ENCODE measurements around the gene RPS5. TPM values are rescaled to one million over a fixed set of nuclear protein-coding genes. Genes with fewer than 3 reads are reported as not detected.
"Not testable (repeated sequence)": the region's sequence is repeated elsewhere in the genome, so short reads cannot be mapped to it uniquely, and the experiment has no call there.

The RPS5 gene
- total RNA-seq, 5 donors from 2014 or later (not counting 1 experiment from before 2014, with no cell fraction given): 1,332 to 1,813 (median 1,414) TPM

DNA sequence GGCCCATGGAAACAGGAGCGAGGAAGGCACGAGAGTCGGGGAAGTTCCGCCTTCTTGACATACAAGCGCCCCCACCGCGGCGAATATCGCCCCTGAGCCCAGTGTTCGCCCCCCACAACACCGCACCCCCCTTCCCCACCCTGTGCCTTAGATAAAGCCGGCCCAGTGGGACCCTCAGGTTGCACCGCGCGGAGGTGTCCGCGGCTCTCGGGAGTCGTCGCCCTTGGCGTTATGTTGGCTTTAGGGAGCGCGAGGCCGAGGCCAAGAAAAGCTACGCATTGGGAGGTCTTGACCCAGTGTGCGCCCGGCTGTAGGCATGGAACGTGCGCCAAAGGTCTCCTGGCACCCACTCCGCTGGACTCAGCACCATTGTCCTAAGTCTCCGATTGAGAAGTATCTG is 53.5 kb downstream of the RPS5 start:
- Histone ChIP-seq H3K9me3 (peaks cover 8% of the 10 kb centered on the region), H3K4me3 (ENCODE audit: control insufficient read depth in 1 of 2, extremely low read depth in 1 of 2, low read length in 1 of 2) (peak overlapping the region; percentile 71 to 84), H3K27ac (ENCODE audit: low read length) (peak overlapping the region; percentile 82), H3K4me1 (ENCODE audit: control insufficient read depth in 1 of 2, extremely low read depth in 1 of 2, insufficient read depth in 2 of 2, low read length in 2 of 2) (peaks cover 6 to 25% of the 10 kb centered on the region in 2 experiments), H3K27me3 (replicated peaks in 1 of 2; ENCODE audit: control insufficient read depth in 2 of 2, extremely low read depth in 1 of 2, insufficient read depth in 2 of 2, low read length in 1 of 2) (peaks cover 0 to 4% of the 10 kb centered on the region in 2 experiments), H3K36me3 (ENCODE audit: control insufficient read depth in 2 of 2, extremely low read depth in 1 of 2, insufficient read depth in 1 of 2, low read length in 1 of 2) (peaks cover 11 to 17% of the 10 kb centered on the region in 2 donors)
- H3K4me3 Mint-ChIP-seq: peak overlapping the region; percentile 85 to 98 (median 93)
- peaks cover 20 to 30% (median 22%) of the 10 kb centered on the region in 3 donors for H3K9me3 Mint-ChIP-seq
- H3K36me3 Mint-ChIP-seq: peaks cover 40% of the 10 kb centered on the region
- ATAC-seq (replicated peaks in 1 of 4): peak in 1 of 4 experiments; percentile 0
- ChIA-PET CTCF (interaction anchor here in 1 of 2 donors (1.0 kb wide), 1 partner anchor 73 kb away, joined by 3 read pairs; no protein-coding TSS in a partner anchor), POLR2A (interaction anchor here in 1 of 2 donors (0.5 kb wide), 1 partner anchor 50 kb away, joined by 11 read pairs; no protein-coding TSS in a partner anchor)
- DNase-seq: peak in 1 of 35 experiments; percentile 1
- WGBS (ENCODE audit: insufficient coverage): 22% methylated on average over 22 of the region's 31 CpGs
- H3K27ac Mint-ChIP-seq: peak overlapping the region; percentile 93 to 96
- H3K27me3 Mint-ChIP-seq: no peaks in the 10 kb centered on the region
- peaks cover 15 to 36% (median 34%) of the 10 kb centered on the region in 3 donors for H3K4me1 Mint-ChIP-seq

DNA sequence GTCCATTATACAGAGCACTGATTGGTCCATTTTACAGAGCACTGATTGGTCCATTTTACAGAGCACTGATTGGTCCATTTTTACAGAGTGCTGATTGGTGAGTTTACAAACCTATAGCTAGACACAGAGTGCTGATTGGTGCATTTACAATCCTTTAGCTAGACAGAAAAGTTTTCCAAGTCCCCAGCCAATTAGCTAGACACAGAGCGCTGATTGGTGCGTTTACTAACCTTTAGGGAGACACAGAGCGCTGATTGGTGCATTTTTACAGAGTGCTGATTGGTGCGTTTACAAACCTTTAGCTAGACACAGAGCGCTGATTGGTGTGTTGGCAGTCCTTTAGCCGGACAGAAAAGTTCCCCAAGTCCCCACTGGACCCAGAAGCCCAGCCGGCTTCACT is 55.9 kb downstream of the RPS5 start:
- 84% methylated on average over 7 of the region's 7 CpGs for WGBS (ENCODE audit: insufficient coverage)
- H3K9me3 ChIP-seq; CTCF ChIA-PET; H3K4me3 ChIP-seq (ENCODE audit: control insufficient read depth in 1 of 2, extremely low read depth in 1 of 2, low read length in 1 of 2); DNase-seq; H3K36me3 ChIP-seq (ENCODE audit: control insufficient read depth in 2 of 2, extremely low read depth in 1 of 2, insufficient read depth in 1 of 2, low read length in 1 of 2); H3K4me3 Mint-ChIP-seq; H3K27ac ChIP-seq (ENCODE audit: low read length); POLR2A ChIA-PET; ATAC-seq (replicated peaks in 1 of 4); H3K27ac Mint-ChIP-seq: not testable (repeated sequence)
- Histone ChIP-seq H3K4me1 (ENCODE audit: control insufficient read depth in 1 of 2, extremely low read depth in 1 of 2, insufficient read depth in 2 of 2, low read length in 2 of 2) (peaks cover 6 to 25% of the 10 kb centered on the region in 2 experiments), H3K27me3 (replicated peaks in 1 of 2; ENCODE audit: control insufficient read depth in 2 of 2, extremely low read depth in 1 of 2, insufficient read depth in 2 of 2, low read length in 1 of 2) (peaks cover 0 to 11% of the 10 kb centered on the region in 2 experiments)
- peaks cover 4 to 16% of the 10 kb centered on the region in 2 donors for H3K27me3 Mint-ChIP-seq
- H3K9me3 Mint-ChIP-seq: peaks cover 8 to 16% (median 16%) of the 10 kb centered on the region in 3 donors
- peaks cover 19% of the 10 kb centered on the region for H3K36me3 Mint-ChIP-seq
- peaks cover 15 to 33% (median 28%) of the 10 kb centered on the region in 3 donors for H3K4me1 Mint-ChIP-seq

Other genes with a start within 250 kb of the RPS5 start
- gene ZNF329, start 236.5 kb upstream of the RPS5 start, total RNA-seq: 10 to 100 TPM; 11.5 to 14.9 (median 14.1) TPM
- gene ZNF274, start 204.2 kb upstream of the RPS5 start, total RNA-seq: 10 to 100 TPM; 44.9 to 70.7 (median 63.4) TPM
- 10 to 100 TPM; 23.4 to 54.0 (median 47.1) TPM for gene ZNF544, start 158.4 kb upstream of the RPS5 start, total RNA-seq
- 10 to 100 TPM in 2 of 5 donors, 1 to 10 TPM in 3; 8.6 to 11.0 (median 9.2) TPM for gene ZNF8, start 108.3 kb upstream of the RPS5 start, total RNA-seq
- gene ERVK3-1, start 81.9 kb upstream of the RPS5 start, total RNA-seq: 100 to 1,000 TPM in 2 of 5 donors, 10 to 100 TPM in 3; 68.0 to 137 (median 81.9) TPM
- gene ZSCAN22, start 60.3 kb upstream of the RPS5 start, total RNA-seq: 1 to 10 TPM; 1.9 to 6.9 (median 6.2) TPM
- gene A1BG, start 33.8 kb upstream of the RPS5 start, total RNA-seq: 10 to 100 TPM; 15.4 to 31.1 (median 19.3) TPM
- gene ZNF497, start 24.5 kb upstream of the RPS5 start, total RNA-seq: 1 to 10 TPM in 4 of 5 donors, under 1 TPM in 1; 0.98 to 3.4 (median 2.2) TPM
- 1 to 10 TPM; 1.7 to 6.0 (median 5.0) TPM for gene ZNF837, start 6.2 kb upstream of the RPS5 start, total RNA-seq
- gene RNF225, start 8.4 kb downstream of the RPS5 start, total RNA-seq: 1 to 10 TPM in 1 of 5 donors, under 1 TPM in 3, not detected in 1; 0.44 to 1.9 (median 0.51) TPM
- 10 to 100 TPM in 2 of 5 donors, 1 to 10 TPM in 3; 4.3 to 13.3 (median 9.4) TPM for gene ZNF584, start 21.4 kb downstream of the RPS5 start, total RNA-seq
- gene ZNF132, start 52.9 kb downstream of the RPS5 start, total RNA-seq: 1 to 10 TPM; 1.4 to 8.5 (median 4.9) TPM
- 10 to 100 TPM in 4 of 5 donors, 1 to 10 TPM in 1; 9.5 to 17.2 (median 15.7) TPM for gene ZNF324B, start 64.4 kb downstream of the RPS5 start, total RNA-seq
- gene ZNF324, start 79.8 kb downstream of the RPS5 start, total RNA-seq: 10 to 100 TPM; 17.9 to 33.2 (median 28.2) TPM
- 10 to 100 TPM; 12.0 to 20.5 (median 18.9) TPM for gene ZNF446, start 89.1 kb downstream of the RPS5 start, total RNA-seq
- gene SLC27A5, start 124.7 kb downstream of the RPS5 start, total RNA-seq: 10 to 100 TPM in 4 of 5 donors, 1 to 10 TPM in 1; 8.4 to 18.3 (median 14.6) TPM
- gene ZBTB45, start 132.5 kb downstream of the RPS5 start, total RNA-seq: 10 to 100 TPM in 4 of 5 donors, 1 to 10 TPM in 1; 8.3 to 27.8 (median 24.5) TPM
- 100 to 1,000 TPM; 374 to 574 (median 403) TPM for gene TRIM28, start 156.8 kb downstream of the RPS5 start, total RNA-seq
- gene CHMP2A, start 167.8 kb downstream of the RPS5 start, total RNA-seq: 10 to 100 TPM; 61.5 to 82.9 (median 79.3) TPM
- 10 to 100 TPM; 35.6 to 53.5 (median 48.6) TPM for gene UBE2M, start 171.3 kb downstream of the RPS5 start, total RNA-seq
- gene MZF1, start 186.1 kb downstream of the RPS5 start, total RNA-seq: 10 to 100 TPM; 37.0 to 59.3 (median 47.2) TPM